Aorta (tissue), 5 donors: ENCODE measurements around the gene RHOT2. TPM values are rescaled to one million over a fixed set of nuclear protein-coding genes. Genes with fewer than 3 reads are reported as not detected.
A peak's percentile ranks its signal among the peaks of the same experiment; 100 is the strongest.

Source experiments
- ATAC-seq: fragments of 200-7000 bp; cut with Tn5 transposase; one replicate; pipeline ENCODE4 v1.9.1; 2022; ENCODE audit warnings: moderate library complexity; ENCODE audit not compliant: low FRiP score
- DNase-seq, 2 donors: peaks; one replicate each; pipeline ENCODE4 v3.0.0-alpha.2; 2020
- H3K27ac ChIP-seq, 2 donors: one replicate each; pipeline ENCODE4 v1.5.1; 2013; ENCODE audit warnings: low read length in 2 of 2, mild to moderate bottlenecking in 2 of 2, moderate library complexity in 2 of 2, control low read depth in 1 of 2, inconsistent platforms in 1 of 2, low read depth in 1 of 2
- H3K27me3 ChIP-seq, 2 donors: one replicate each; pipeline ENCODE4 v1.6.1; 2013; ENCODE audit warnings: control low read depth in 1 of 2, low read length in 1 of 2, mild to moderate bottlenecking in 1 of 2, moderate library complexity in 1 of 2; ENCODE audit not compliant: insufficient read depth in 2 of 2, control insufficient read depth in 1 of 2
- H3K36me3 ChIP-seq, 2 donors: one replicate each; pipeline ENCODE4 v1.6.1; 2013; ENCODE audit warnings: control low read depth in 1 of 2, low read length in 1 of 2, mild to moderate bottlenecking in 1 of 2; ENCODE audit not compliant: insufficient read depth in 2 of 2, control insufficient read depth in 1 of 2
- H3K4me1 ChIP-seq, 2 donors: one replicate each; pipeline ENCODE4 v1.6.1; 2013; ENCODE audit warnings: low read length in 2 of 2, control low read depth in 1 of 2, mild to moderate bottlenecking in 1 of 2, moderate library complexity in 1 of 2; ENCODE audit not compliant: insufficient read depth in 2 of 2, control insufficient read depth in 1 of 2
- H3K4me3 ChIP-seq, 2 donors: one replicate each; pipeline ENCODE4 v1.5.1; 2013; ENCODE audit warnings: low read length in 2 of 2, control low read depth in 1 of 2, mild to moderate bottlenecking in 1 of 2
- H3K9me3 ChIP-seq: one replicate; pipeline ENCODE4 v1.6.1; 2013; ENCODE audit warnings: mild to moderate bottlenecking, low read length; ENCODE audit not compliant: control insufficient read depth
- WGBS, 2 donors: extraction: QIAGEN DNeasy Blood & Tissue Kit; methylation state at CpG; one replicate each; pipeline ENCODE4 v1.1.7; 2013; 5-methylcytosine and 5-hydroxymethylcytosine counted together
- intact Hi-C, 2 donors: fragments of 100-400 bp; cut with DNase I; formaldehyde crosslinking; loops; one replicate each; pipeline versions ENCODE4 v1.14.2 to v1.15.0; 2022
- polyA plus RNA-seq, 2 donors: library from polyadenylated mRNA; stranded (reverse); fragments of 200-250 nt; gene quantifications; one replicate each; pipeline ENCODE4 v1.2.3, GENCODE V29; 2013
- total RNA-seq, 2 donors: library from RNA; stranded (reverse); fragmentation: NEBNext Ultra II Directional; extraction: Animal tissue kit (Norgen Biotek cat#: 25700); gene quantifications; one replicate each; pipeline ENCODE4 v1.2.1, GENCODE V29; 2021
- donor health status: healthy with polysubstance abuse.
- donor health status: Bipolar disorder and iron deficiency.
- donor health status: DM: no; HTN: no; CAD: no.
- donor health status: DM: no; HTN: no; CAD: no.
- donor health status: DM: yes; HTN: yes; CAD: no.

The RHOT2 gene
- total and polyA plus RNA-seq, 4 donors: 27.4 to 356 (median 86.6) TPM

DNA sequence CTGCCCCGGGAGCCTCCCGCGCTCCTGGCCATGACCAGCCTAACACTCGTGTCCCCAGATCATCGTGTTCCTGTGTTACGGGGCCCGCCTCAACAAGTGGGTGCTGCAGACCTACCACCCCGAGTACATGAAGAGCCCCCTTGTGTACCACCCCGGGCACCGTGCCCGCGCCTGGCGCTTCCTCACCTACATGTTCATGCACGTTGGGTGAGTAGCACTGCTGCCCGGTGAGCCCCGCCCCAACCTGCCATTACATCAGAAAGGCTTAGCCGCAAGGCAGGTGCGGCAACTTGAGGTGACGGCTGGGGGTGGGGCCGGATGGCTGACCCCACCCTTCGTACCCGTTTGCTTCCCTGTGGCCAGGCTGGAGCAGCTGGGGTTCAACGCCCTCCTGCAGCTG lies 9.0 kb downstream of the RHOT2 start:
- no peaks in the 10 kb centered on the region for H3K27me3 ChIP-seq
- no peaks in the 10 kb centered on the region for H3K9me3 ChIP-seq
- H3K4me3 ChIP-seq: no peak overlapping the region
- peaks cover 0 to 12% of the 10 kb centered on the region in 2 donors for H3K36me3 ChIP-seq
- no peak overlapping the region for H3K27ac ChIP-seq
- intact Hi-C loops: no loop called here
- 77 to 80% methylated on average over 23 of the region's 23 CpGs for WGBS, 2 donors
- no peaks in the 10 kb centered on the region for H3K4me1 ChIP-seq
- DNase-seq: no peak
- no peak for ATAC-seq

DNA sequence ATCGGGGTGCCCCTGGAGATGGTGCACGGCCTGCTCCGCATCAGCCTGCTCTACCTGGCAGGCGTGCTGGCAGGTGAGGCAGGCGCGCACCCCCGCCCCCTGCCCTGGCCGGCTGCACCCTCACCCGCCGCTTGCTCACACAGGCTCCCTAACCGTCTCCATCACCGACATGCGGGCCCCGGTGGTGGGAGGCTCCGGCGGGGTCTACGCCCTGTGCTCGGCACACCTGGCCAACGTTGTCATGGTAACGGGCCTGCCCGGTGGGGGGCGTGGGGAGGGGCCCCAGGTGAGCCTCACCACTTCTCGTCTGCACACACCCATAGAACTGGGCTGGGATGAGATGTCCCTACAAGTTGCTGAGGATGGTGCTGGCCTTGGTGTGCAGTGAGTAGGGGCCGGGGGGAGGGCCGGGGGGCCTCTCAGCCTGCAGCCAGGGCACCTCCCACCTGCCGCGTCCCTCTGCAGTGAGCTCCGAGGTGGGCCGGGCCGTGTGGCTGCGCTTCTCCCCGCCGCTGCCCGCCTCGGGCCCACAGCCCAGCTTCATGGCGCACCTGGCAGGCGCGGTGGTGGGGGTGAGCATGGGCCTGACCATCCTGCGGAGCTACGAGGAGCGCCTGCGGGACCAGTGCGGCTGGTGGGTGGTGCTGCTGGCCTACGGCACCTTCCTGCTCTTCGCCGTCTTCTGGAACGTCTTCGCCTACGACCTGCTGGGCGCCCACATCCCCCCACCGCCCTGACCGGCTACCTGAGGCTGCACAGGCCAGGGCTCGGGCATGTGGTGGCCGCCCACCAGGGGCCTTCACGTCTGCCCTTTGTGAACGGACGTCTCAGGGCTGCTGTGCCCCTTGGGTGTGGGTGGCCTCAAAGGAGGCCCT lies 9.6 kb downstream of the RHOT2 start:
- no peak overlapping the region for H3K4me3 ChIP-seq
- no peaks in the 10 kb centered on the region for H3K9me3 ChIP-seq
- DNase-seq (no peak), ATAC-seq (no peak)
- H3K36me3 ChIP-seq: peaks cover 0 to 10% of the 10 kb centered on the region in 2 donors
- 62 to 72% methylated on average over 56 to 57 of the region's 57 CpGs for WGBS, 2 donors
- intact Hi-C loops: no loop called here
- no peak overlapping the region for H3K27ac ChIP-seq
- H3K4me1 ChIP-seq: no peaks in the 10 kb centered on the region
- no peaks in the 10 kb centered on the region for H3K27me3 ChIP-seq

DNA sequence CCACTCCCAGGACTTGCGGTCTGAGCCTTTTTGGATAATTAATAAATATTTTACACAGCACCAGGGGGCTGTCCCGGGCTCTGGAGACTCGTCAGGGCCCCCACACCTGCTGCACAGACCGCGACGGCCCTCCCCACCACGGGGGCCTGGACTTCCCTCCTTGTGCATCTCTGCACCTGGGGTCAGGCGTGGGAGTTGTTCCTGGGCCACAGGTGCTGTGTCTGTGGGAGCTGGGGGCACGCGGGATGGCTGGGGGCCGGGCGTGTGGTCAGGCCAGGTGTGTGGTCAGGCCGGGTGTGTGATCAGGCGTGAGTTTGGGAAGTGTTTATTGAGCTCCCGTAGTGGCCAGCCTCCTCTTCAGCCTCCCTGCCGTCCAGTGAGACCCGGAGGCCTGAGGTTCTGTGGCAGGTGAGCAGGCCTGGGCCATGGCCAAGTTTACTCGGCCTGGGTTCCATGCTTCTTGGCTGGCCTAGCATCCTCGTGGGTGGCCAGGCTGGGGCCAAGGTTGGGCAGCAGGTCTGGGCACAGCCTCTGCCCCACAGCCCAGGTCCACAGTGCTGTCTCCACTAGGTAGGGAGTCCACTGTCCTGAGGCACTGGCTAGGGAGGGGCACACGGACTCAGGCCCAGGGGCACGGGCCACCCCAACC lies 10.4 kb downstream of the RHOT2 start:
- intact Hi-C loops: no loop called here
- no peak for DNase-seq
- Histone ChIP-seq H3K36me3 (peaks cover 0 to 5% of the 10 kb centered on the region in 2 donors), H3K27ac (no peak overlapping the region), H3K9me3 (no peaks in the 10 kb centered on the region), H3K27me3 (no peaks in the 10 kb centered on the region), H3K4me3 (no peak overlapping the region), H3K4me1 (no peaks in the 10 kb centered on the region)
- WGBS, 2 donors: 80 to 82% methylated on average over 21 of the region's 21 CpGs
- ATAC-seq: no peak

DNA sequence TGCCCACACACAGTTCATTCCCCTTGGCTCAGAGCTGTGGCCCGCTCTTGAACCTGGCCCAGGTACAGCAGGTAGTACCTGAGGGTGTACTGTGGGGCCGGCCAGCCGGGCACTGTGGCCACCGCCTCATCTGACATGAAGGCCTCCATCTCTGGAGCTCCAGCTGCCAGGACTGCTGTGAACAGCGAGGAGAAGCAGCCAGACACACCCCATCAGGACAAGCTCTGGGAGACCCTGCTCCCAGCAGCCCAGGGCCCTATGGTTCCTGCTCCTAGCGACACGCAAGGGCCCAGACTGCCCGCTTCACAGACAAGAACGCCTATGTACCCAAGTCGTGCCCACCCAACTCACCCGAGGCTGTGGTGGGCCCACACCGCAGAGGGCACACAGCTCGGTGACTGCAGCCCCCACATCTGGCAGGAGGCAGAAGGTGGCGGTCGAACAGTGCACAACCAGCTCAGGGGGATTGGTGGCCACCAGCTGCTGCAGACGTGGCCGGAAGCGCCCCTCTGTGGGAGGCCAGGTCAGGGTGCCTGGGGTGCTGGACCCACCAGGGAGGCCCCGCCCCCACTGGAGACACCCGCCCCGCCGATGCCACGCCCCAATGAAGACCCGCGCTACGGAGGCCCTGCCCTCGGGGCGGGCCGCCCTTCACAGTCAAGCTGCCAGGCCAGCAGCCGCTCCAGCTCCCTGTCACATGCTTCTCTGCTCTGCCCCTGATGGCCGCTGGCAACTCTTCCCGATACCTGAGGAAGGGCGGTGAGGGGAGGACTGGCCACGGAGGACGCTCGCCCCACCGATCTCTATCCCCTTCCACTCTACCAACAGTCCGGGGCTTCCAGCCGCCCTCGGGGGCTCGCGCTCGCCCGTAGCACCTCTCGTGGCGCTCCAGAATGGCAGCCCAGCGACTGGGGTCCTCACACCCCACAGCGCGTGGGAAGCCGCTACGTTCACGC lies 11.2 kb downstream of the RHOT2 start:
- intact Hi-C loops: no loop called here
- H3K9me3 ChIP-seq: no peaks in the 10 kb centered on the region
- no peaks in the 10 kb centered on the region for H3K27me3 ChIP-seq
- ATAC-seq (peak; percentile 8), DNase-seq (peak; percentile 78 to 89)
- H3K36me3 ChIP-seq: peaks cover 0 to 5% of the 10 kb centered on the region in 2 donors
- H3K27ac ChIP-seq: peak overlapping the region in 1 of 2 donors; percentile 42
- no peaks in the 10 kb centered on the region for H3K4me1 ChIP-seq
- H3K4me3 ChIP-seq: peak overlapping the region in 1 of 2 donors; percentile 12
- 26% methylated on average over 48 to 52 of the region's 52 CpGs for WGBS, 2 donors

DNA sequence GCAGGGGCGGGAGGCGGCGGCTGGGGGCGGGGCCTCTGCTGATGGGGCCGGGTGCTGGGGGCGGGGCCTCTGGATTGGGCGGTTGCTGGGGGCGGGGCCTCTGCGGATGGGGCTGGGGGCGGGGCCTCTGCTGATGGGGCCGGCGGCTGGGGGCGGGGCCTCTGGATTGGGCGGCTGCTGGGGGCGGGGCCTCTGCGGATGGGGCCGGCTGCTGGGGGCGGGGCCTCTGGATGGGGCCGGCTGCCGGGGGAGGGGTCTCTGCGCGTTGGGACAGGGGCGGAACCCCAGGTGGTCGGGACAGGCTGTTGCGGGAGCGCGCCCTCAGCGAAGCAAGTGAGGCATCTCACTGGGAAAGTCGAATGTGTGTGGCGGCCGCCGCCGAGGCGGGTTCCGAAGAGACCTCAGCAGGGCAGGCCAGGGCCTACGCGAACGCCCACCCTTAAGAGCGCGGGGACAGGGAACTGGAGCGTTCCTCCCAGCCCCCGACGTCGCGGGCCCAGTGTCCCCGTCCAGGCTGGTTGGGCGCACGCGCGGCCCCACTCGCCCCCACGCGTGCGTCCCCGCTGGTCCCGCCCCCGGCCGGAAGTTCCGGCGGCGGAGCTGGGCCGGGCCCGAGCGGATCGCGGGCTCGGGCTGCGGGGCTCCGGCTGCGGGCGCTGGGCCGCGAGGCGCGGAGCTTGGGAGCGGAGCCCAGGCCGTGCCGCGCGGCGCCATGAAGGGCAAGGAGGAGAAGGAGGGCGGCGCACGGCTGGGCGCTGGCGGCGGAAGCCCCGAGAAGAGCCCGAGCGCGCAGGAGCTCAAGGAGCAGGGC lies 12.1 kb downstream of the RHOT2 start, which contains the start of gene STUB1:
STUB1 (plus strand) TSS at position 597 of the 811 bp plus-strand sequence; CDS start at position 713, 116 bp downstream.
- WGBS, 2 donors: 1% methylated on average over 66 to 91 of the region's 91 CpGs
- peak within 1 kb of the TSS in 1 of 2 donors; percentile 80 for H3K27ac ChIP-seq
- intact Hi-C loops: no loop called here
- H3K4me3 ChIP-seq: peak within 1 kb of the TSS; percentile 67 to 73
- no peaks in the 10 kb centered on the region for H3K27me3 ChIP-seq
- H3K9me3 ChIP-seq: no peaks in the 10 kb centered on the region
- DNase-seq (peak; percentile 90 to 96), ATAC-seq (peak; percentile 83)
- H3K4me1 ChIP-seq: no peaks in the 10 kb centered on the region
- H3K36me3 ChIP-seq: peaks cover 0 to 5% of the 10 kb centered on the region in 2 donors

DNA sequence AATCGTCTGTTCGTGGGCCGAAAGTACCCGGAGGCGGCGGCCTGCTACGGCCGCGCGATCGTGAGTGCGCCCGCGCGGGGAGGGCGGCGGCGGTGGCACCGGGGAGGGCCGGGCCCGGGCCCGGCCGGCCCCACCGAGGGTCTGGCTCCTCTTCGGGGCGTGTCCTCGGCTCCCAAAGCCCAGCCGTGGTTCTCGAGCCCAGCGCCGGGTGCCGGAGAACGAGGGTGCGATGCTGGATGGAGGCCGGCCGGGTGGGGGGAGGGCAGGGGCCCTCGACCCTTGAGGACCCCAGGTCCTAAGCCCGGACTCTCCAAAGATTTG lies 12.7 kb downstream of the RHOT2 start:
- Histone ChIP-seq H3K27ac (peak overlapping the region in 1 of 2 donors; percentile 19), H3K27me3 (no peaks in the 10 kb centered on the region), H3K9me3 (no peaks in the 10 kb centered on the region), H3K4me3 (peak overlapping the region; percentile 67 to 73), H3K4me1 (no peaks in the 10 kb centered on the region), H3K36me3 (peaks cover 0 to 5% of the 10 kb centered on the region in 2 donors)
- ATAC-seq (no peak), DNase-seq (no peak)
- intact Hi-C loops: no loop called here
- 0 to 1% methylated on average over 33 to 38 of the region's 38 CpGs for WGBS, 2 donors

DNA sequence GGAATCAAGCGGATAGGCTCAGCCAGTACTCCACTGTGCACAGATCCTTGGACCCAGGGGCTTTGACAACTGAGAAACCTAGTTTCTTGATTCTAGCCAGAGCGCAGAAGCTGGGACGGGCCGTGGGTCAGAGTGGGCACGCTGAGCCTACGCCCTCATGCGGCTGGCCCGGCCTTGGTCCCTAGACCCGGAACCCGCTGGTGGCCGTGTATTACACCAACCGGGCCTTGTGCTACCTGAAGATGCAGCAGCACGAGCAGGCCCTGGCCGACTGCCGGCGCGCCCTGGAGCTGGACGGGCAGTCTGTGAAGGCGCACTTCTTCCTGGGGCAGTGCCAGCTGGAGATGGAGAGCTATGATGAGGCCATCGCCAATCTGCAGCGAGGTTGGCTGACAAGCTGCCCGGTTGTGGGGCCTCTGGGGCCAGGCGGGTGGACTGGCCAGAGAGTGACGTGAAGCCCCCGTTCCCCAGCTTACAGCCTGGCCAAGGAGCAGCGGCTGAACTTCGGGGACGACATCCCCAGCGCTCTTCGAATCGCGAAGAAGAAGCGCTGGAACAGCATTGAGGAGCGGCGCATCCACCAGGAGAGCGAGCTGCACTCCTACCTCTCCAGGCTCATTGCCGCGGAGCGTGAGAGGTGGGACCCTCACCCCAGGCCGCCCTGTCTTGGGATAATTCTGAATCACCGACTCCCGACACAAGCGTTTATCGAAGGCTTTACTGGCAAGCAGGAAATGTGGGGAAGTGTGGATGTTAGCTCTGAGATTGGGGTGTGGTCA lies 13.2 kb downstream of the RHOT2 start:
- DNase-seq (no peak), ATAC-seq (no peak)
- Histone ChIP-seq H3K4me3 (peak overlapping the region; percentile 67 to 73), H3K27ac (no peak overlapping the region), H3K36me3 (peaks cover 0 to 5% of the 10 kb centered on the region in 2 donors), H3K9me3 (no peaks in the 10 kb centered on the region), H3K27me3 (no peaks in the 10 kb centered on the region), H3K4me1 (no peaks in the 10 kb centered on the region)
- intact Hi-C loops: no loop called here
- WGBS, 2 donors: 42% methylated on average over 44 of the region's 44 CpGs
